SK-N-SH (cell line): Measurements from ENCODE around the gene RAB20. TPM values are rescaled to one million over a fixed set of nuclear protein-coding genes. Genes with fewer than 3 reads are reported as not detected.
"Not testable (repeated sequence)": the region's sequence is repeated elsewhere in the genome, so short reads cannot be mapped to it uniquely, and the experiment has no call there.

ENCODE experiments used
- CTCF ChIA-PET: fragments of 300-600, 350-600 bp; formaldehyde crosslinking; extraction: SDS; loops from one replicate; lab custom pipeline; 2021; lab: Yijun Ruan, JAX
- POLR2A ChIA-PET: fragments of 350-600 bp; sonication (Branson Sonifier 250); formaldehyde crosslinking; extraction: SDS; loops from one replicate; lab custom pipeline; 2020; ENCODE audit warnings: antibody characterized with exemption, inconsistent platforms; lab: Yijun Ruan, JAX
- DNase-seq: peaks from one replicate; pipeline ENCODE4 v3.0.0; 2012
- H2AFZ ChIP-seq: fragments of 200-600 bp; sonication (generic); 2 replicates; pipeline ENCODE4 v1.8.1; 2016; ENCODE audit warnings: antibody characterized with exemption, mild to moderate bottlenecking, low read depth
- H3F3A ChIP-seq: fragments of 200-600 bp; sonication (generic); replicated peaks from 2 replicates; pipeline ENCODE3; 2016; ENCODE audit warnings: antibody characterized with exemption, mild to moderate bottlenecking; ENCODE audit not compliant: insufficient read depth
- H3K27ac ChIP-seq, 2 experiments: fragments of 200-500 bp in 1 of 2; fragments of 200-600 bp in 1 of 2; sonication (Bioruptor generic) in 1 of 2; sonication (generic), shearing (Covaris generic) in 1 of 2; 2 replicates each; pipeline versions ENCODE4 v1.5.1 to v1.6.1; 2014 to 2016; ENCODE audit warnings: low read depth in 2 of 2, inconsistent platforms in 1 of 2, low read length in 1 of 2, mild to moderate bottlenecking in 1 of 2, mixed read lengths in 1 of 2
- H3K27me3 ChIP-seq: fragments of 200-600 bp; sonication (generic), shearing (Covaris generic); 2 replicates; pipeline ENCODE4 v1.6.1; 2016; ENCODE audit warnings: mixed run types; ENCODE audit not compliant: insufficient read depth
- H3K36me3 ChIP-seq, 2 experiments: fragments of 200-500 bp in 1 of 2; fragments of 200-600 bp in 1 of 2; sonication (Bioruptor generic) in 1 of 2; sonication (generic) in 1 of 2; replicated peaks in 1 of 2; 2 replicates each; pipeline versions ENCODE3 to v1.5.1; 2014 to 2016; ENCODE audit warnings: low read length in 1 of 2, mild to moderate bottlenecking in 1 of 2; ENCODE audit not compliant: insufficient read depth in 2 of 2, control insufficient read depth in 1 of 2
- H3K4me1 ChIP-seq, 2 experiments: fragments of 200-500 bp in 1 of 2; fragments of 200-600 bp in 1 of 2; sonication (Bioruptor generic) in 1 of 2; sonication (generic), shearing (Covaris generic) in 1 of 2; 2 replicates each; pipeline versions ENCODE4 v1.5.1 to v1.6.1; 2014 to 2016; ENCODE audit warnings: low read depth in 1 of 2, low read length in 1 of 2, mixed run types in 1 of 2; ENCODE audit not compliant: insufficient read depth in 2 of 2, control insufficient read depth in 1 of 2
- H3K4me2 ChIP-seq: fragments of 200-600 bp; sonication (generic), shearing (Covaris generic); 2 replicates; pipeline ENCODE4 v1.6.1; 2017; ENCODE audit warnings: mixed run types
- H3K4me3 ChIP-seq, 2 experiments: fragments of 200-500 bp in 1 of 2; fragments of 200-600 bp in 1 of 2; sonication (Bioruptor generic) in 1 of 2; sonication (generic), shearing (Covaris generic) in 1 of 2; 2 replicates each; pipeline versions ENCODE4 v1.5.1 to v1.8.1; 2014 to 2016; ENCODE audit warnings: low read depth in 2 of 2, inconsistent platforms in 1 of 2, low read length in 1 of 2, mild to moderate bottlenecking in 1 of 2, mixed read lengths in 1 of 2, moderate library complexity in 1 of 2
- H3K79me2 ChIP-seq: fragments of 200-600 bp; sonication (generic); 2 replicates; pipeline ENCODE4 v1.8.1; 2017; ENCODE audit warnings: mild to moderate bottlenecking; ENCODE audit not compliant: insufficient read depth
- H3K9ac ChIP-seq: fragments of 200-600 bp; sonication (generic); 2 replicates; pipeline ENCODE4 v1.6.1; 2017; ENCODE audit warnings: mixed run types
- H3K9me2 ChIP-seq: fragments of 200-600 bp; sonication (generic); 2 replicates; pipeline ENCODE4 v1.6.1; 2017; ENCODE audit warnings: mixed run types
- H3K9me3 ChIP-seq: fragments of 200-600 bp; sonication (generic); 2 replicates; pipeline ENCODE4 v1.6.1; 2017; ENCODE audit warnings: mixed run types, mild to moderate bottlenecking, moderate library complexity
- H4K20me1 ChIP-seq: fragments of 200-600 bp; sonication (generic); 2 replicates; pipeline ENCODE4 v1.6.1; 2017; ENCODE audit warnings: mild to moderate bottlenecking, mixed run types; ENCODE audit not compliant: insufficient read depth
- CHD2 ChIP-seq: fragments of 150-350 bp; IDR thresholded peaks from 2 replicates; pipeline ENCODE4 v1.6.1; 2018; ENCODE audit warnings: low read length; ENCODE audit not compliant: partially characterized antibody
- EZH2phosphoT487 ChIP-seq: fragments of 200-600 bp; sonication (generic); IDR thresholded peaks from 2 replicates; pipeline ENCODE4 v1.6.1; 2017; ENCODE audit warnings: low read depth, mixed run types, mild to moderate bottlenecking, antibody characterized with exemption, moderate library complexity, borderline replicate concordance
- GATA2 ChIP-seq: sonication (generic); formaldehyde crosslinking; IDR thresholded peaks from 2 replicates; pipeline ENCODE4 v1.5.0; 2020; ENCODE audit warnings: mild to moderate bottlenecking, missing genetic modification reagents
- NFIC ChIP-seq: IDR thresholded peaks from 2 replicates; pipeline ENCODE4 v1.4.0; 2012; ENCODE audit warnings: borderline replicate concordance
- RCOR1 ChIP-seq: fragments of 150-350 bp; IDR thresholded peaks from 2 replicates; pipeline ENCODE4 v1.6.1; 2017; ENCODE audit warnings: antibody characterized with exemption, low read length
- RFX5 ChIP-seq: IDR thresholded peaks from 2 replicates; pipeline ENCODE4 v1.6.1; 2012; ENCODE audit warnings: mild to moderate bottlenecking, improper control_type of control experiment, low read length
- TCF12 ChIP-seq: IDR thresholded peaks from 2 replicates; pipeline ENCODE4 v1.4.0; 2012
- WGBS: methylation state at CpG from one replicate; pipeline ENCODE4 v1.1.6; 2017; ENCODE audit warnings: low lambda C conversion rate; 5-methylcytosine and 5-hydroxymethylcytosine counted together
- polyA plus RNA-seq, 3 experiments: library from polyadenylated mRNA; depleted of rRNA; stranded (reverse); fragments of >200 nt; gene quantifications; 2 replicates each; pipeline ENCODE4 v1.2.3, GENCODE V29; 2012
- TF ChIP-seq, protein P1 (sequence below): fragments of 200-600 bp; sonication (generic); IDR thresholded peaks from 2 replicates; pipeline ENCODE4 v1.6.1; 2017; ENCODE audit warnings: antibody characterized with exemption, mild to moderate bottlenecking, moderate library complexity
- TF ChIP-seq, protein P2 (sequence below): fragments of 150-350 bp; IDR thresholded peaks from 2 replicates; pipeline ENCODE4 v1.6.1; 2016; ENCODE audit warnings: mild to moderate bottlenecking, low read depth, low read length
- TF ChIP-seq, protein P3 (sequence below): fragments of 150-350 bp; IDR thresholded peaks from 2 replicates; pipeline ENCODE4 v1.6.1; 2017; ENCODE audit warnings: antibody characterized with exemption, low read length, low read depth, borderline replicate concordance
- TF ChIP-seq, protein P4 (sequence below): IDR thresholded peaks from 2 replicates; pipeline ENCODE4 v1.4.0; 2012; ENCODE audit warnings: low read depth, borderline replicate concordance

The RAB20 gene
- polyA plus RNA-seq, 1 of the 3 experiments (the other 2 are of a cell fraction) = 5.2 TPM

DNA sequence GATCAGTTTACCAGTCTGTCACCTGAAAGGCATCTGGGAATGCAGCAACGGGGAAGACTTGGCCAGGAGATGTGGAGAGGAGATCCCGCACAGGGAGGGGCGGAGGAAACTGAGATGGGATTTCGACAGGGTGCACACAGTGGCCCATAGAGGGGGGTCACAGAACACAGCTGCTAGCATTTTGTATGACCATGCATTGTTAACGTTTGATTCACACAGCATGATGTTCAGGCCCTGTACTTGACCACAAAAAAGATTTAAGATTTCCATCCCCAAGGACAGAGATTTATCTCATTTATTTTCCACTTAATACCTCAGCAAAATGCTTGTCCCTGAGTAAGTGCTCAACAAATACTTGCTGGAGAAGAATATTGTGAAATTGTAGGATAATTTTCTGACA, 63.2 kb downstream of the RAB20 start:
- no peaks in the 10 kb centered on the region for H3K9me2 ChIP-seq
- H3K4me2 ChIP-seq = no peak overlapping the region
- H3K4me3 ChIP-seq = no peak overlapping the region
- H3K4me1 ChIP-seq = no peaks in the 10 kb centered on the region; a peak in 1 of 4 replicates
- peaks cover 8% of the 10 kb centered on the region for H3F3A ChIP-seq
- H4K20me1 ChIP-seq = no peaks in the 10 kb centered on the region
- TF ChIP-seq, protein P1, sequence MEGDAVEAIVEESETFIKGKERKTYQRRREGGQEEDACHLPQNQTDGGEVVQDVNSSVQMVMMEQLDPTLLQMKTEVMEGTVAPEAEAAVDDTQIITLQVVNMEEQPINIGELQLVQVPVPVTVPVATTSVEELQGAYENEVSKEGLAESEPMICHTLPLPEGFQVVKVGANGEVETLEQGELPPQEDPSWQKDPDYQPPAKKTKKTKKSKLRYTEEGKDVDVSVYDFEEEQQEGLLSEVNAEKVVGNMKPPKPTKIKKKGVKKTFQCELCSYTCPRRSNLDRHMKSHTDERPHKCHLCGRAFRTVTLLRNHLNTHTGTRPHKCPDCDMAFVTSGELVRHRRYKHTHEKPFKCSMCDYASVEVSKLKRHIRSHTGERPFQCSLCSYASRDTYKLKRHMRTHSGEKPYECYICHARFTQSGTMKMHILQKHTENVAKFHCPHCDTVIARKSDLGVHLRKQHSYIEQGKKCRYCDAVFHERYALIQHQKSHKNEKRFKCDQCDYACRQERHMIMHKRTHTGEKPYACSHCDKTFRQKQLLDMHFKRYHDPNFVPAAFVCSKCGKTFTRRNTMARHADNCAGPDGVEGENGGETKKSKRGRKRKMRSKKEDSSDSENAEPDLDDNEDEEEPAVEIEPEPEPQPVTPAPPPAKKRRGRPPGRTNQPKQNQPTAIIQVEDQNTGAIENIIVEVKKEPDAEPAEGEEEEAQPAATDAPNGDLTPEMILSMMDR = no peak
- no peak for TF ChIP-seq TCF12
- TF ChIP-seq, protein P2, sequence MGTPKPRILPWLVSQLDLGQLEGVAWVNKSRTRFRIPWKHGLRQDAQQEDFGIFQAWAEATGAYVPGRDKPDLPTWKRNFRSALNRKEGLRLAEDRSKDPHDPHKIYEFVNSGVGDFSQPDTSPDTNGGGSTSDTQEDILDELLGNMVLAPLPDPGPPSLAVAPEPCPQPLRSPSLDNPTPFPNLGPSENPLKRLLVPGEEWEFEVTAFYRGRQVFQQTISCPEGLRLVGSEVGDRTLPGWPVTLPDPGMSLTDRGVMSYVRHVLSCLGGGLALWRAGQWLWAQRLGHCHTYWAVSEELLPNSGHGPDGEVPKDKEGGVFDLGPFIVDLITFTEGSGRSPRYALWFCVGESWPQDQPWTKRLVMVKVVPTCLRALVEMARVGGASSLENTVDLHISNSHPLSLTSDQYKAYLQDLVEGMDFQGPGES = no peak
- no peak for TF ChIP-seq RFX5
- no peak overlapping the region for H3K9ac ChIP-seq
- POLR2A ChIA-PET = no interaction called here
- H2AFZ ChIP-seq = no peak overlapping the region
- no peaks in the 10 kb centered on the region for H3K79me2 ChIP-seq
- H3K36me3 ChIP-seq = peaks cover 22 to 66% of the 10 kb centered on the region in 2 experiments
- H3K9me3 ChIP-seq = no peaks in the 10 kb centered on the region
- H3K27ac ChIP-seq = no peak overlapping the region
- no peaks in the 10 kb centered on the region for H3K27me3 ChIP-seq
- WGBS = 93% methylated on average over 5 of the region's 5 CpGs
- CTCF ChIA-PET = no interaction called here
- no peak for DNase-seq

DNA sequence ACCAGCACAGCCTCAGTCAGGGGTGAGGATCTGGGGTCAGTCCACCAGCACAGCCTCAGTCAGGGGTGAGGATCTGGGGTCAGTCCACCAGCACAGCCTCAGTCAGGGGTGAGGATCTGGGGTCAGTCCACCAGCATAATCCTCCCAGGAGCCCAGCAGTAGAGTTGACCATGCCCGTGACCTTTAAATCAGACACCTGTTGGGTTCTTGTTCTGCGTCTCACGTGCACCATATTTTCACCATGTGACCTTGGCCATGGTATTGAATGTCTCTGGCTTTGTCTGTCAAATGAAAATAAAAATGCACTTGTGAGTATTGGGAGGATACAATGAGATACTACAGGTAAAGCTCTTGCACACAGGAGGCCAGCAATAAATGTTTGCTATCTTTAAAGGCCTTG, 63.6 kb downstream of the RAB20 start:
- not testable (repeated sequence) for H4K20me1 ChIP-seq

DNA sequence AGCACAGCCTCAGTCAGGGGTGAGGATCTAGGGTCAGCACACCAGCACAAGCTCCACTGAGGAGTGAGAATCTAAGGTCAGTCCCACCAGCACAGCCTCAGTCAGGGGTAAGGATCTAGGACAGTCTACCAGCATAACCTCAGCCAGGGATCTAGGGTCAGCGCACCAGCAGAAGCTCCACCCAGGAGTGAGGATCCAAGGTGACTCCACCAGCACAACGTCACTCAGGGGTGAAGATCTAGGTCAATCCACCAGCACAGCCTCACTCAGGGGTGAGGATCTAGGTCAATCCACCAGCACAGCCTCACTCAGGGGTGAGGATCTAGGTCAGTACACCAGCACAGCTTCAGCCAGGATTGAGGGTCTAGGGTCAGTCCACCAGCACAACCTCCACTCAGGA, 64.5 kb downstream of the RAB20 start:
- Histone ChIP-seq H3K4me3 (no peak overlapping the region), H3K79me2 (no peaks in the 10 kb centered on the region), H3K9me3 (no peaks in the 10 kb centered on the region), H3K4me1 (no peaks in the 10 kb centered on the region; a peak in 1 of 4 replicates), H3K36me3 (peaks cover 23 to 65% of the 10 kb centered on the region in 2 experiments), H3K9ac (no peak overlapping the region), H3K9me2 (no peaks in the 10 kb centered on the region), H3K27ac (no peak overlapping the region), H3K27me3 (no peaks in the 10 kb centered on the region), H3K4me2 (no peak overlapping the region), H2AFZ (no peak overlapping the region), H3F3A (peaks cover 8% of the 10 kb centered on the region), H4K20me1 (no peaks in the 10 kb centered on the region)
- no peak for DNase-seq
- TF ChIP-seq NFIC = no peak
- TF ChIP-seq, protein P3, sequence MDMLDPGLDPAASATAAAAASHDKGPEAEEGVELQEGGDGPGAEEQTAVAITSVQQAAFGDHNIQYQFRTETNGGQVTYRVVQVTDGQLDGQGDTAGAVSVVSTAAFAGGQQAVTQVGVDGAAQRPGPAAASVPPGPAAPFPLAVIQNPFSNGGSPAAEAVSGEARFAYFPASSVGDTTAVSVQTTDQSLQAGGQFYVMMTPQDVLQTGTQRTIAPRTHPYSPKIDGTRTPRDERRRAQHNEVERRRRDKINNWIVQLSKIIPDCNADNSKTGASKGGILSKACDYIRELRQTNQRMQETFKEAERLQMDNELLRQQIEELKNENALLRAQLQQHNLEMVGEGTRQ = no peak
- TF ChIP-seq CHD2 = no peak
- no peak for TF ChIP-seq EZH2phosphoT487
- no peak for TF ChIP-seq RFX5
- no peak for TF ChIP-seq RCOR1
- TF ChIP-seq GATA2 = no peak
- TF ChIP-seq, protein P4, sequence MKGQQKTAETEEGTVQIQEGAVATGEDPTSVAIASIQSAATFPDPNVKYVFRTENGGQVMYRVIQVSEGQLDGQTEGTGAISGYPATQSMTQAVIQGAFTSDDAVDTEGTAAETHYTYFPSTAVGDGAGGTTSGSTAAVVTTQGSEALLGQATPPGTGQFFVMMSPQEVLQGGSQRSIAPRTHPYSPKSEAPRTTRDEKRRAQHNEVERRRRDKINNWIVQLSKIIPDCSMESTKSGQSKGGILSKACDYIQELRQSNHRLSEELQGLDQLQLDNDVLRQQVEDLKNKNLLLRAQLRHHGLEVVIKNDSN = no peak
- POLR2A ChIA-PET = no interaction called here
- no CpG with 5 or more reads among the region's 2 CpGs for WGBS
- CTCF ChIA-PET = no interaction called here

More for the DNA sequence above, 63.6 kb downstream of the RAB20 start:
- H3K36me3 ChIP-seq = peaks cover 17 to 65% of the 10 kb centered on the region in 2 experiments
- H3K4me1 ChIP-seq, H3K9ac ChIP-seq, H3K27me3 ChIP-seq, H3F3A ChIP-seq, H3K79me2 ChIP-seq, POLR2A ChIA-PET, H3K9me2 ChIP-seq, DNase-seq, H3K27ac ChIP-seq, H2AFZ ChIP-seq, H3K4me3 ChIP-seq, CTCF ChIA-PET, H3K4me2 ChIP-seq, H3K9me3 ChIP-seq: not testable (repeated sequence)
- WGBS = 93% methylated on average over 3 of the region's 3 CpGs
